Placental epithelial cell (primary cell): Measurements from ENCODE around the gene RAPGEF5. TPM values are rescaled to one million over a fixed set of nuclear protein-coding genes. Genes with fewer than 3 reads are reported as not detected.

Experiments used
- small RNA-seq: library from RNA; depleted of rRNA; stranded (forward); fragments of <200 nt; gene quantifications from one replicate; pipeline ENCODE3, GENCODE V24; 2012
- total RNA-seq: library from RNA; depleted of rRNA; stranded (reverse); fragments of >200 nt; gene quantifications from 2 replicates; pipeline ENCODE4 v1.2.3, GENCODE V29; 2012

Gene RAPGEF5
- total RNA-seq: 0.79 and 1.1 TPM in 2 replicates

GRCh38 chr7:22356701-22357310 lies at the start of gene RAPGEF5:
RAPGEF5 (minus strand) TSS chr7:22357154; CDS start chr7:22357060, 94 bp downstream.

Small RNA genes within 50 kb of the gene (small RNA-seq; reads per million reads assigned to genes)
- not detected for gene RNA5SP227

Other genes with a start within 250 kb of the RAPGEF5 start
- not detected in 2 replicates for gene STEAP1B, start 143.0 kb upstream of the RAPGEF5 start, total RNA-seq